Mesenchymal stem cell (in vitro differentiated cells and primary cell): ENCODE measurements around the gene KCTD6.

Experiments
- DNase-seq: peaks from one replicate; pipeline ENCODE4 v3.0.0-alpha.2; 2013
- H2AFZ ChIP-seq: one replicate; pipeline ENCODE4 v1.6.1; 2013; ENCODE audit warnings: low read depth, mild to moderate bottlenecking, control low read depth, inconsistent platforms, low read length, moderate library complexity
- H2AK5ac ChIP-seq: 2 replicates; pipeline ENCODE4 v1.6.1; 2013; ENCODE audit warnings: low read length, moderate library complexity, mild to moderate bottlenecking, inconsistent platforms; ENCODE audit not compliant: severe bottlenecking
- H2BK120ac ChIP-seq: one replicate; pipeline ENCODE4 v1.6.1; 2013; ENCODE audit warnings: low read depth, mild to moderate bottlenecking, inconsistent platforms, low read length, moderate library complexity
- H2BK12ac ChIP-seq, 2 experiments: one replicate each; pipeline ENCODE4 v1.6.1; 2013; ENCODE audit warnings: inconsistent platforms in 2 of 2, low read length in 2 of 2, mild to moderate bottlenecking in 2 of 2, moderate library complexity in 2 of 2, control low read depth in 1 of 2
- H2BK15ac ChIP-seq: one replicate; pipeline ENCODE4 v1.6.1; 2013; ENCODE audit warnings: mild to moderate bottlenecking, low read depth, inconsistent platforms; ENCODE audit not compliant: poor library complexity, severe bottlenecking
- H2BK5ac ChIP-seq: 2 replicates; pipeline ENCODE4 v1.6.1; 2013; ENCODE audit warnings: low read depth, mild to moderate bottlenecking, low read length, control low read depth, inconsistent platforms; ENCODE audit not compliant: poor library complexity, severe bottlenecking
- H3K14ac ChIP-seq, 2 experiments: one replicate each; pipeline ENCODE4 v1.6.1; 2013; ENCODE audit warnings: inconsistent platforms in 2 of 2, low read length in 2 of 2, control low read depth in 1 of 2, mild to moderate bottlenecking in 1 of 2, moderate library complexity in 1 of 2
- H3K18ac ChIP-seq, 2 experiments: one replicate each; pipeline ENCODE4 v1.6.1; 2013; ENCODE audit warnings: inconsistent platforms in 2 of 2, low read length in 2 of 2, control low read depth in 1 of 2, low read depth in 1 of 2, mild to moderate bottlenecking in 1 of 2
- H3K23ac ChIP-seq, 2 experiments: one replicate each; pipeline ENCODE4 v1.6.1; 2013; ENCODE audit warnings: inconsistent platforms in 2 of 2, low read length in 2 of 2, mild to moderate bottlenecking in 2 of 2, moderate library complexity in 2 of 2, control low read depth in 1 of 2
- H3K27ac ChIP-seq: 2 replicates; pipeline ENCODE4 v1.5.1; 2013; ENCODE audit warnings: mild to moderate bottlenecking, moderate library complexity, low read length, control low read depth, inconsistent platforms; ENCODE audit not compliant: poor library complexity, severe bottlenecking
- H3K27me3 ChIP-seq, 2 experiments: 2 replicates each; pipeline versions ENCODE4 v1.6.1 to v1.7.0; 2013; ENCODE audit warnings: low read length in 2 of 2, mild to moderate bottlenecking in 2 of 2, moderate library complexity in 2 of 2, control low read depth in 1 of 2, inconsistent platforms in 1 of 2; ENCODE audit not compliant: control insufficient read depth in 1 of 2, insufficient read depth in 1 of 2
- H3K36me3 ChIP-seq, 2 experiments: 2 replicates each; pipeline versions ENCODE4 v1.6.1 to v1.7.0; 2013; ENCODE audit warnings: low read length in 2 of 2, control low read depth in 1 of 2, inconsistent platforms in 1 of 2, low read depth in 1 of 2, mild to moderate bottlenecking in 1 of 2; ENCODE audit not compliant: insufficient read depth in 2 of 2, control insufficient read depth in 1 of 2
- H3K4ac ChIP-seq, 2 experiments: one replicate each; pipeline ENCODE4 v1.6.1; 2013; ENCODE audit warnings: inconsistent platforms in 2 of 2, low read length in 2 of 2, mild to moderate bottlenecking in 2 of 2, moderate library complexity in 2 of 2, control low read depth in 1 of 2, low read depth in 1 of 2
- H3K4me1 ChIP-seq: 2 replicates; pipeline ENCODE4 v1.6.1; 2013; ENCODE audit warnings: low read depth, low read length, control low read depth; ENCODE audit not compliant: control insufficient read depth, insufficient read depth
- H3K4me2 ChIP-seq: 2 replicates; pipeline ENCODE4 v1.6.1; 2013; ENCODE audit warnings: low read length, mild to moderate bottlenecking, inconsistent platforms; ENCODE audit not compliant: poor library complexity, severe bottlenecking
- H3K4me3 ChIP-seq, 2 experiments: 2 replicates each; pipeline versions ENCODE4 v1.5.1 to v1.7.0; 2013; ENCODE audit warnings: low read length in 2 of 2, mild to moderate bottlenecking in 2 of 2, control low read depth in 1 of 2, low read depth in 1 of 2; ENCODE audit not compliant: insufficient read depth in 1 of 2
- H3K79me1 ChIP-seq: replicated peaks from 2 replicates; pipeline ENCODE4 v1.6.1; 2013; ENCODE audit warnings: mild to moderate bottlenecking, control low read depth, low read length, inconsistent platforms; ENCODE audit not compliant: poor library complexity, severe bottlenecking
- H3K9ac ChIP-seq: 2 replicates; pipeline ENCODE4 v1.7.0; 2013; ENCODE audit warnings: mild to moderate bottlenecking, low read length, moderate library complexity
- H3K9me3 ChIP-seq: 2 replicates; pipeline ENCODE4 v1.7.0; 2013; ENCODE audit warnings: mild to moderate bottlenecking, low read length; ENCODE audit not compliant: control insufficient read depth
- H4K8ac ChIP-seq: one replicate; pipeline ENCODE4 v1.6.1; 2013; ENCODE audit warnings: inconsistent platforms, mild to moderate bottlenecking, low read length, moderate library complexity
- H4K91ac ChIP-seq: one replicate; pipeline ENCODE4 v1.6.1; 2013; ENCODE audit warnings: mild to moderate bottlenecking, low read length, inconsistent platforms
- WGBS: methylation state at CpG from one replicate; pipeline ENCODE4 v1.1.7; 2013; ENCODE audit warnings: mixed read lengths; 5-methylcytosine and 5-hydroxymethylcytosine counted together

The KCTD6 gene

GRCh38 chr3:58463181-58463941 lies 28.5 kb upstream of the KCTD6 start:
- Histone ChIP-seq H2BK12ac (no peak overlapping the region), H4K91ac (no peak overlapping the region), H3K79me1 (no peaks in the 10 kb centered on the region), H2BK5ac (no peak overlapping the region), H2BK120ac (no peak overlapping the region), H2BK15ac (no peak overlapping the region), H4K8ac (no peak overlapping the region), H3K27ac (no peak overlapping the region), H2AFZ (no peak overlapping the region), H3K9ac (peak overlapping the region; percentile 7), H3K14ac (no peak overlapping the region), H3K27me3 (no peaks in the 10 kb centered on the region), H3K23ac (no peak overlapping the region), H3K9me3 (no peaks in the 10 kb centered on the region), H2AK5ac (no peak overlapping the region), H3K18ac (no peak overlapping the region), H3K4me3 (peak overlapping the region in 1 of 2 experiments; percentile 52), H3K36me3 (no peaks in the 10 kb centered on the region), H3K4me2 (peak overlapping the region; percentile 43), H3K4ac (no peak overlapping the region), H3K4me1 (peaks cover 7% of the 10 kb centered on the region)
- peak; percentile 68 for DNase-seq
- WGBS, result 29% methylated on average over 13 of the region's 18 CpGs

DNA sequence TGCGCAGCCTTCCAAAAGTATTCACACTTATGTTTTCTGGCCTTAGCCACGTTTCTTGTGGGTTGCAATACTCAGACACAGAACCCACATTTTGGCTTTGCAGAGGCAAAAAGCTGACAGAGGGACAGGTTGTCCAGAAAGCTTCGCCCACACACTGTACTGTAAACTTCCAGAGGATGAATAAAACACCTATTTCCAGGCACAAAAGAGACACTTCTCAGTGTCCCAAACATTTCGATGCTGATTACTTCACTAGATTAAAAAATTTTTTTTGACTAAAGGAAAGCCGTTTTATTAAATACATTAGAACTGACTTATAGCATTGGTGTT lies 28.0 kb upstream of the KCTD6 start:
- Histone ChIP-seq H2AK5ac (no peak overlapping the region), H3K4me2 (peak overlapping the region; percentile 43), H3K36me3 (no peaks in the 10 kb centered on the region), H2BK12ac (no peak overlapping the region), H3K27ac (no peak overlapping the region), H3K23ac (no peak overlapping the region), H3K9me3 (no peaks in the 10 kb centered on the region), H2BK120ac (no peak overlapping the region), H2BK15ac (no peak overlapping the region), H4K8ac (no peak overlapping the region), H3K4ac (no peak overlapping the region), H3K4me1 (peaks cover 7% of the 10 kb centered on the region), H3K14ac (no peak overlapping the region), H2AFZ (no peak overlapping the region), H3K79me1 (no peaks in the 10 kb centered on the region), H3K18ac (no peak overlapping the region), H2BK5ac (no peak overlapping the region), H4K91ac (no peak overlapping the region), H3K9ac (peak overlapping the region; percentile 13), H3K27me3 (no peaks in the 10 kb centered on the region), H3K4me3 (peak overlapping the region in 1 of 2 experiments; percentile 52)
- no peak for DNase-seq
- WGBS, result 35% methylated on average over 3 of the region's 5 CpGs

GRCh38 chr3:58464866-58465265 lies 27.0 kb upstream of the KCTD6 start:
- no peaks in the 10 kb centered on the region for H3K36me3 ChIP-seq
- no peak overlapping the region for H3K14ac ChIP-seq
- no peak overlapping the region for H2AFZ ChIP-seq
- H3K79me1 ChIP-seq, result no peaks in the 10 kb centered on the region
- H3K9me3 ChIP-seq, result no peaks in the 10 kb centered on the region
- WGBS, result 92% methylated on average over 2 of the region's 3 CpGs
- no peak overlapping the region for H3K18ac ChIP-seq
- no peak overlapping the region for H3K4me3 ChIP-seq
- no peak overlapping the region for H3K27ac ChIP-seq
- no peak overlapping the region for H3K9ac ChIP-seq
- no peak overlapping the region for H2BK120ac ChIP-seq
- H2AK5ac ChIP-seq, result no peak overlapping the region
- no peak overlapping the region for H4K8ac ChIP-seq
- no peak overlapping the region for H3K4me2 ChIP-seq
- H2BK5ac ChIP-seq, result no peak overlapping the region
- no peak overlapping the region for H2BK12ac ChIP-seq
- H2BK15ac ChIP-seq, result no peak overlapping the region
- no peak overlapping the region for H3K23ac ChIP-seq
- no peak for DNase-seq
- no peaks in the 10 kb centered on the region for H3K27me3 ChIP-seq
- peaks cover 7% of the 10 kb centered on the region for H3K4me1 ChIP-seq
- H3K4ac ChIP-seq, result no peak overlapping the region
- no peak overlapping the region for H4K91ac ChIP-seq

GRCh38 chr3:58466899-58467563 lies 24.9 kb upstream of the KCTD6 start:
- H3K14ac ChIP-seq, result no peak overlapping the region
- no peak overlapping the region for H2BK15ac ChIP-seq
- WGBS, result 97% methylated on average over 4 of the region's 4 CpGs

More at GRCh38 chr3:58466899-58467563, 24.9 kb upstream of the KCTD6 start:
- Histone ChIP-seq H3K4ac (no peak overlapping the region), H3K18ac (no peak overlapping the region), H3K9me3 (no peaks in the 10 kb centered on the region), H2AFZ (no peak overlapping the region), H3K27me3 (no peaks in the 10 kb centered on the region), H2AK5ac (no peak overlapping the region), H3K23ac (no peak overlapping the region), H3K79me1 (no peaks in the 10 kb centered on the region), H4K91ac (no peak overlapping the region), H2BK120ac (no peak overlapping the region), H3K4me3 (no peak overlapping the region), H2BK5ac (no peak overlapping the region), H3K4me1 (peaks cover 21% of the 10 kb centered on the region), H3K9ac (no peak overlapping the region), H3K27ac (no peak overlapping the region), H2BK12ac (no peak overlapping the region), H3K36me3 (no peaks in the 10 kb centered on the region), H4K8ac (no peak overlapping the region), H3K4me2 (no peak overlapping the region)
- DNase-seq, result no peak
